ENCODE data around the gene DLX6. TPM values are rescaled to one million over a fixed set of nuclear protein-coding genes. Genes with fewer than 3 reads are reported as not detected.

DLX6 gene
- total RNA-seq, 2 donors from 2014 or later = not detected

GRCh38 chr7:97013134-97013844 is 7.9 kb downstream of the DLX6 start:
- Histone ChIP-seq H3K27me3 (peaks cover 94% of the 10 kb centered on the region), H3K9ac (ENCODE audit: low read depth in 2 of 2, low read length in 2 of 2) (no peak overlapping the region), H3K4me1 (no peaks in the 10 kb centered on the region), H3K36me3 (no peaks in the 10 kb centered on the region), H3K27ac (no peak overlapping the region), H3K9me3 (no peaks in the 10 kb centered on the region), H3K4me3 (no peak overlapping the region)
- intact Hi-C loops (cut with DNase I) = no loop called here
- no peak for TF ChIP-seq CTCF (IDR thresholded peaks at IDR 0.05)
- no peak for DNase-seq

- DNase-seq = no peak
- Histone ChIP-seq H3K9me3 (no peaks in the 10 kb centered on the region), H3K27ac (no peak overlapping the region), H3K36me3 (no peaks in the 10 kb centered on the region), H3K4me3 (no peak overlapping the region), H3K27me3 (peaks cover 94% of the 10 kb centered on the region), H3K4me1 (no peaks in the 10 kb centered on the region), H3K9ac (ENCODE audit: low read depth in 2 of 2, low read length in 2 of 2) (no peak overlapping the region)
- intact Hi-C loops (cut with DNase I) = no loop called here
- TF ChIP-seq CTCF (IDR thresholded peaks at IDR 0.05) = no peak
Measured at GRCh38 chr7:97013845-97014134, 8.4 kb downstream of the DLX6 start.

- no peak for DNase-seq
- Histone ChIP-seq H3K4me3 (no peak overlapping the region), H3K27ac (no peak overlapping the region), H3K27me3 (peaks cover 94% of the 10 kb centered on the region), H3K36me3 (no peaks in the 10 kb centered on the region), H3K9ac (ENCODE audit: low read depth in 2 of 2, low read length in 2 of 2) (no peak overlapping the region), H3K9me3 (no peaks in the 10 kb centered on the region), H3K4me1 (no peaks in the 10 kb centered on the region)
- intact Hi-C loops (cut with DNase I) = no loop called here
- no peak for TF ChIP-seq CTCF (IDR thresholded peaks at IDR 0.05)
Measured at GRCh38 chr7:97014145-97014750, 8.9 kb downstream of the DLX6 start.

- H3K9ac ChIP-seq (ENCODE audit: low read depth in 2 of 2, low read length in 2 of 2) = no peak overlapping the region
- H3K27ac ChIP-seq = no peak overlapping the region
- intact Hi-C loops (cut with DNase I) = no loop called here
- no peaks in the 10 kb centered on the region for H3K9me3 ChIP-seq
- H3K4me1 ChIP-seq = no peaks in the 10 kb centered on the region
- no peak overlapping the region for H3K4me3 ChIP-seq
- H3K36me3 ChIP-seq = no peaks in the 10 kb centered on the region
- TF ChIP-seq CTCF (IDR thresholded peaks at IDR 0.05) = no peak
- H3K27me3 ChIP-seq = peaks cover 93% of the 10 kb centered on the region
- no peak for DNase-seq
Measured at GRCh38 chr7:97015279-97015678, 9.9 kb downstream of the DLX6 start.

- Histone ChIP-seq H3K27me3 (peaks cover 93% of the 10 kb centered on the region), H3K4me1 (no peaks in the 10 kb centered on the region), H3K4me3 (no peak overlapping the region), H3K27ac (no peak overlapping the region), H3K9ac (ENCODE audit: low read depth in 2 of 2, low read length in 2 of 2) (no peak overlapping the region), H3K9me3 (no peaks in the 10 kb centered on the region), H3K36me3 (no peaks in the 10 kb centered on the region)
- intact Hi-C loops (cut with DNase I) = no loop called here
- DNase-seq = no peak
- TF ChIP-seq CTCF (IDR thresholded peaks at IDR 0.05) = no peak
Measured at GRCh38 chr7:97015756-97016380, 10.5 kb downstream of the DLX6 start.

Data from colonic mucosa (tissue), 4 donors.